HT1080 (cell line): ENCODE data around the gene WSB2. TPM values are rescaled to one million over a fixed set of nuclear protein-coding genes. Genes with fewer than 3 reads are reported as not detected.
"Not testable (repeated sequence)": the region's sequence is repeated elsewhere in the genome, so short reads cannot be mapped to it uniquely, and the experiment has no call there.

Experiments used
- DNase-seq: peaks from one replicate; pipeline ENCODE4 v3.0.0-alpha.2; 2015; ENCODE audit warnings: low read depth
- polyA plus RNA-seq, 2 experiments: library from polyadenylated mRNA; depleted of rRNA; stranded (reverse); fragments of >200 nt; gene quantifications; 2 replicates each; pipeline ENCODE4 v1.2.3, GENCODE V29; 2015
- total RNA-seq: library from RNA; depleted of rRNA; stranded (reverse); fragments of >200 nt; shearing (Covaris generic); gene quantifications from 2 replicates; pipeline ENCODE4 v1.2.3, GENCODE V29; 2014; rRNA removed

WSB2 gene
- 78.1 and 108 TPM in 2 replicates for total RNA-seq
- polyA plus RNA-seq (2015; cell fraction: cytosol; rRNA removed): 78.4 and 80.0 TPM in 2 replicates
- 22.9 and 23.1 TPM in 2 replicates for polyA plus RNA-seq (2015; cell fraction: nucleus; rRNA removed)

DNA sequence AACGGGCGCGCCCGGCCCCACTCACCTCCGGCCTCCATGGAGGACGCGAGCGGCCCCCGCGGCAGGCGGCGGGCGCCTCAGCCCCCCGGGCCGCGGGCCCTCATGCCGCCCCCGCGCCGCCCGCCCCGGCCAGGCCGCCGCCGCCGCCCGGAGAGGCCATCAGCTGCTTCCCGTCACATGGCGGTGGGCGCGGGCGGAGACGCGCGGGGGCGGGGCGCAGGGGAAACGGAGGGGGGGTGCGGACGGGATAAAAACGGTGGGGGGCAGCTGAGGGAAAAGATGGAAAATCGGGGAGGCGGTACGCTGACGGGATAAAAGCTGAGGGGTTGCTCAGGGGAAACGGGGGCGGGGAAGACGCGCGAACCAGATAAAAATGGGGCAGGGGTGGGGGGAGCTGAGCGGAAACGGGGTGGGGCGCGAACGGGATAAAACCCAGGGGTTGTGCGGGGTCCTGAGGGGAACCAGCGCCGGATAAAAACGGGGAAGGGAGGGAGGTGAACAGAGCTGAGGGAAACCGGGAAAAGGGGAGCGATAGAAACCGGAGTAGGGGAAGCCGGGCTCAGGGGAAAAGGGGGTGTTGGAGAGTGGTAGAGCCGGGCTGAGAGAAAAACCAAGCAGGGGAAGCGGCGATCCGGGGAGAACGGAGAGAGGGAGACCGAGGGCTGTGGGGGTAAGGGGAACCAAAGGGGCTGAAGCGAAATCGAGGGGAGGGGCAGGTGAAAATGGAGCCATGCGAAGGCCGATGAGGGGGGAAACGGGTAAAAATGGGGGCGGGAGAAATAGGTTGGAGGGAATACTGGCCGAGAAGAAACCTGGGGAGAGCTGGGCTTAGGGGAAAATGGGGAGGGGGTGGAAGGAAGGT lies at the start of gene WSB2:
WSB2 (minus strand) TSS at position 169 of the 862 bp plus-strand sequence; CDS start at position 38, 131 bp downstream.
- DNase-seq: no peak

DNA sequence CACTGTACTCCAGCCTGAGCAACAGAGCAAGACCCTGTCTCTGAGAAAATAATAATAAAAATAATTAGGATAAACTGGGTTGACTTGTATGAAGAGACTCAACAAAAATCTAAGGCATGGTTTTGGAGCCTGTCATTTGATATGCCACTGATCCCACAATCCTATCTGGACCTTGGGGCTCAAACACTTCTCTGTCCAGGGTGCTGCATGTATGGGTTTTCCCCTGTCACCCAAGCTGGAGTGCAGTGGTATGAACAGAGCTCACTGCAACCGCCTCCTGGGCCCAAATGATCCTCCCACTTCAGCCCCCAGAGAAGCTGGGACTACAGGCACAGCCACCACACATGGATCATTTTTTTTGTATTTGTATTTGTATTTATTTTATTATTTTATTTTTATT lies 48.1 kb upstream of the WSB2 start:
- no peak for DNase-seq

DNA sequence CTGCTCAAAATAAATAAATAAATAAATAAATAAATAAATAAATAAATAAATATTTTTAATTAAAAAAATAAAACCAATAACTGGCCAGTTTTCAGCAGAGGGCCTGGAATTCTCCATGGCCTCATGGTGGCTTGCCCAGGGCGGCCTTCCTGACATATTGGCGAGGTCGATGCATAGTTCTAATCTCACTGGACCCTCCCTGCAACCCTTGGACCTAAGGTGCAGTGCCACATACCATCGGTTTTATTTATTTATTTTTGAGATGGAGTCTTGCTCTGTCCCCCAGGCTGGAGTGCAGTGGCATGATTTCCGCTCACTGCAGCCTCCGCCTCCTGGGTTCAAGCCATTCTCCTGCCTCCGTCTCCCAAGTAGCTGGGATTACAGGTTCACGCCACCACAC lies 46.7 kb upstream of the WSB2 start:
- no peak for DNase-seq

DNA sequence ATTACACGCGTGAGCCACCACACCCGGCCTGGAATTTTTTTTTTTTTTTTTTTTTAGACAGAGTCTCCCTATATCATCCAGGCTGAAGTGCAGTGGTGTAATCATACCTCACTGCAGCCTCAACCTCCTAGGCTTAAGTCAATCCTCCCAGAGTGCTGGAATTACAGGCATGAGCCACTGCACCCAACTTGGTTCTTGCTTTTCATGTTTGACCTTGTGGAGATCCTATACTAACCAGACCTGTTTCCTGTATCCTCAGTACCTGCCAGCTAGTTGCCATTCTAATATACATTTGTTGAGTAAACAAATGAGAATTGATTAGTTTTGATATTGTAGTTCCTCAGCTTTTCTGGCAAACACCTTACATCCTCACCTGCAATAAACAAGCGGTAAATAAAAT lies 46.0 kb upstream of the WSB2 start:
- DNase-seq: no peak

DNA sequence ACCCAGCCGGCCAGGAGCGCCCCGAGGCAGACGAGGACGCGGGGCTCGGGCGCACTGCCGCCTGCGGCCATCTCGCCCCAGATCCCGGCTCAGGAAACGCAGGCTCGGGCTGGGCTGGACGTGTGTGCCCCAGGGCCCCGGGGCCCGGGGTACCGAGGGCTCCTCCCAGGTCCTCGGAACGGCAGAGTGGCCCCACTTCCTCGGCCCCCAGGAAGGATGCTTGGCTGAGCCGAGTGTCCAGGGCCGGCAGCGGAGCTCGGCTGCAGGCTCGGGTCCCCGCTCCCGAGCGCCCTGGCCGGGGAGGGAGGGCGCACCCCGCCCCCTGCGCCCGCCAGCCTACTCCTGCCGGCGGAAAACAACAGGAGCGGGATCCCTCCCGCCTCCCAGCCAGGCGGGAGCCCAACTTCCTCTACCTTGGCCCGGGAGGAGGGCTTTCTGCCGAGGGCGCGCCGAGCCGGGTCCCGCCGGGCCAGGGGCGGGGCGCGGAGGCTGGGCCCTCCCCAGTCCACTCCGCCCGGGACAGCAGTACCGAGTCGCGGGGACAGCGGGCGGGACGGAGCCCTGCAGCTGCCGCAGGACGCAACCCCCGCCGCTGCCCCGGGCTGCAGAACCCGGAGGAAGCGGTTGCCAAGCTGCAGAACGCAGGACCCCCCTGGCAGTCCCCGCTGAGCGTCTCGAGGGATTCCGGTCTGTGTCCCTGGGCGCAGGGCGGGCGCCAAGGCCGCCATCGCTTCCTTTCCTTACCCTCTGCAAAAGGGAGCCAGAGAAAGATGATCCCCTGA lies 42.8 kb upstream of the WSB2 start, which contains the start of gene VSIG10:
VSIG10 (minus strand) TSS at position 411 of the 782 bp plus-strand sequence; CDS start at position 71, 340 bp downstream.
- peak; percentile 79 for DNase-seq

DNA sequence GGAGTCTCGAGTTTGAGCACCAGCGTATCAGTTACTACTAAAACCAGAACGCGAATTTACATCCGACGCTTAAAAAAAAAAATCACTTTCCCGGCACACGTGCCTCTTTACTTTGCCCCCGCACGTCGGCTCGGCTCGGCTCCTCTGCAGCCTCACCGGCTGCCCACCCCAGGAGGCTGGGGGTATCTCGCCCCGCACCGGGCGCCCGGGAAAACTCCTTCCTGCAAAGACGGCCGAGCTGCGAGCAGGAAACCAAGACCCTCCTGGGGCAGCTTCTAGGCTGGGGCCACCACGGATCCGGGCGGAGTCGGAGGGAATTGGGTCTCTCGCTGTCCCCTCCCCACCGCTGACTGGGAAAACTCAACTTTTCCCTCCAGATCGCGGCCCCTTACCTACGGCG lies 42.2 kb upstream of the WSB2 start:
- peak; percentile 30 for DNase-seq

DNA sequence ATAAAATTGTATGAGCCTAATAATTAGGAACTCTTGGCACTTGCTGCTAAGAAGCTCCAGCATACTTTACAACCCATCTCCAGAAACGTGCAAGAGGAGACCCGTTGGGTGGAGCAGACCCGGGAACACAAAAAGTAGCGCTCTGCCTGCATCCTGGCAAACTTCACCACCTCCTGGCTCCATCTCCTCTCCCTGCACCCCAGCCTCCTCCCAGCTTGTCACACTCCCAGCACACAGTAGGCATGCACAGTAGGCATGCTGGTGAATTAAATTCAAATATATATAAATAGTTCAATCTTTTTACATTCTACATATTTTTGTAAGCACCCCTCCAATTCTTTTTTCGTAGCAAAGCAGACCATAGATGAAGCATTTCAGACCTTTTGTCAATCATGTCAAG lies 41.6 kb upstream of the WSB2 start:
- no peak for DNase-seq

DNA sequence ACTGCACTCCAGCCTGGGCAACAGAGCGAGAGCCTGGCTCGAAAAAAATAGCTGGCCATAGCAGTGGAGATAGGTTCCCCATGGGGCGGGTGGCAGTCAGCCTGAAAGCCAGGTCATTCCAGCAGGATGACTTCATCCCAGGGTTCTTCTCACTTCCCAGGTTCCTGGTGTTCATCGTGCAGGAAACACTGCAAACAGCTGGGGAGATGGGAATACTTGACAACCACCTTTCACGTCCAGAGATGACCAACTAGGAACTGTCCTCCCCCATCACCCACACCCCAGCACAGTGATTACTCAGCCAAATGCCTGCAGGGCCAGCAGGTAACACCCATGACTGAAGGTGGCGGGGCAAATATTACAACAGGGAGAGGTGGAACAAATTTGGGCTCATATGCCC lies 41.1 kb upstream of the WSB2 start:
- peak; percentile 43 for DNase-seq

DNA sequence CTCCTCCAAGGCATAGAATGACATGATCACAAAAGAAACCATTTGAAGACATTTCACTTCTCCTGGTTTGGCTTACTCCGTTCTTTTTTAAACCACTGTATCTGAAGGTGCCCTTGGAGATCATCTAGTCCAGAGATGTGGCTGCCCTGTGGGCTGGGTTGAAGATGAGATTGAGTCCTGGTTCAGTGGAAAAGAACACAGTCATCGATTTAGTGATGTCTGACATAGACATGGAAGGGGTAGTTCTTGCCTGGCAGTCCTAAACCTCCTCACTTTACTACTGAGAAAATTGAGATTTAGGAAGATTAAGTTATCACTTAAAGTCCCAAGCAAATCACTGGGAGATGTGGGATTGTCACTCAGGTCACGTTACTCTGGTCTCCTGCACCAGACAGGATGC lies 40.1 kb upstream of the WSB2 start:
- no peak for DNase-seq

DNA sequence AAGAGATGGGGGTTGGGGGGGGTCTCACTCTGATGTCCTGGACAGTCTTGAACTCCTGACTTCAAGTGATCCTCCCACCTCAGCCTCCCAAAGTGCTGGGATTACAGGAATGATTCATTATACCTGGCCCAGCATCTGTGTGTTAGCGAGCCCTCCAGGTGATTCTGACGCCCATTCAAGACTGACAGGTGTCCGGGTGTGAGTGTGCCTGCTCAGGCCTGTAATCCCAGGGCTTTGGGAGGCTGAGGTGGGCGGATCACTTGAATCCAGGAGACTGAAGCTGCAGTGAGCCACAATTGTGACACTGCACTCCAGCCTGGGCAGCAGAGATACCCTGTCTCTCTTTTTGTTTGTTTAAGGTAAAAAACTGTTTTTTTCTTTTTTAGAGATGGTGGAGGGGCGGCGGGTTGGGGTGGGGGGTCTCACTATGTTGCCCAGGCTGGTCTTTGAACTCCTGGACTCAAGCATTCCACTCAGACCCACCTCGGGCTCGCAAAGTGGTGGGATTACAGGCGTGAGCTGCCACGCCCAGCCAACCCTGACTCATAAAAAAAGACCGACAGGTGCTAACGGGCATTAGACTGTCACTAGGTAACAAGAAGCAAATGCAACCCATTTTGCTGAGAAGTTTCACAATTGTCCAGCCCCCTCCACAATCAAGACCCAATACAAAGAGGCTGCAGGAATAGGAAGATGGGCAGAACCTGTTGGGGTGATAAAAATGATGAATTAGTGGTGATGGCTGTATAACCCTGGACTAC lies 38.1 kb upstream of the WSB2 start:
- no peak for DNase-seq

DNA sequence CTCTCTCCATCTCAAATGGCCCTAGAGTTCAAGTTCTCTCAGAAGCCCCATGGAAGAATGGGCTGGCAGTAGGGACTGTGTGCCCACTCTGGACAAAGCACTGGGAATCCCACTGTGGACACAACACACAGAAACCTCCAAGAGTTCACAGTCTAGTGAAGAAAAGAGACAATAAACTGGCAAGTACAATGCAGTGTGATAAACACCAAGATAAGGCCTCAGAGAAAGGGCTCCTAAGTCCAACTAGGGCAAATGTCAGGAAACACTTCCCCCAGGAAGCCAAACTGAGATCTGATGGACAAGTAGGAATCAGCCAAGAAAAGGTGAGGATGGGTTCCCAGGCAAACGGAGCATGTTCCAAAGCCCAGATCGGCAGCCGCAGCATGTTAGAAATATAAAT lies 37.4 kb upstream of the WSB2 start:
- no peak for DNase-seq

DNA sequence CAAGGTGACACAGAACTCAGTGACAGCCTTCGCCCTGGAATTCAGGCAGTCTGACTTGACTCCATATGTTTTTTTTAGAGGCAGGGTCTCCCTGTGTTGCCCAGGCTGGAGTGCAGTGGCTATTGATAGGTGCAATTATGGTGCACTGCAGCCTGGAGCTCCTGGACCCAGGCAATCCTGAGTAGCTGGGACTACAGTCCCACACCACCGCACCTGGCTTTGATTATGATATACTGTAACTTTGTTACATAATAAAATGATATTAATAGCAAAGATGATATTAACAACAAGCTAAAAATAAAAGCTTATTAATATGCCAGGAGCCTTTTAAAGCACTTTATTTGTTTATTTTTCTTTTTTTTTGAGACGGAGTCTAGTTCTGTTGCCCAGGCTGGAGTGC lies 33.1 kb upstream of the WSB2 start:
- DNase-seq: no peak

DNA sequence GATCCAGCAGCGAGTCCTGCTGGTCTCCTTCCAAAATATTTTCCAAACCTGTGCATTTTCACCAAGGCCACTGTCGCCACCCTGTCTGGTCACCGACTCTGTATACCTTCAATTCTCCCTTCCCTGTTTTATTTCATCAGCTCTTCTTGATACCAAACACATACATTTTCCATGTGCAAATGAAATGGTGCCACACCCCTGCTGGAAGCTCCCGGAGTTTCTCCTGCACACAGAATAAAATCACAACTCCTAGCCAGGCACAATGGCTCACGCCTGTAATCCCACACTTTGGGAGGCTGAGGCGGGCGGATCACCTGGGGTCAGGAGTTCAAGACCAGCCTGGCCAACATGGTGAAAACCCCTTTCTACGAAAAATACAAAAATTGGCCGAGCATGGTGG lies 28.8 kb upstream of the WSB2 start:
- DNase-seq: no peak

DNA sequence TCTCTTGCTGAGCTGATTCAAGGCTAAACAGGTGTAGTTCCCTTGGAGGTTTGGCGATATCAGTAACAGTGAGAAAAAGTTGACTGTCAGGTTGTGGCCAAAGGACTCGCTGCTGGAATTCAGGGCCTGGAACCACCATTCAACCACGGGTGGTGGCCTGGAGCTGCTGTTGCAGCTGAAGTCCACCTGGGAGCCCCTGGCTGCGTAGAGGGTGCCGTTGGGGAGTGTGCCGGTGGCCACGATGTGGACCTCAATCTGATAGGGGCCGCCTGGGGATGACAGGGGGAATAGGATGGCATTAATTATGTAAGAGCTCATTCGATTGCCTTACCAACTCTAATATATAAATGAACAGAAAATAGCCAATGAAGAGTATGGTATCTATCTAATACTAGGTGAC lies 21.2 kb upstream of the WSB2 start:
- no peak for DNase-seq

DNA sequence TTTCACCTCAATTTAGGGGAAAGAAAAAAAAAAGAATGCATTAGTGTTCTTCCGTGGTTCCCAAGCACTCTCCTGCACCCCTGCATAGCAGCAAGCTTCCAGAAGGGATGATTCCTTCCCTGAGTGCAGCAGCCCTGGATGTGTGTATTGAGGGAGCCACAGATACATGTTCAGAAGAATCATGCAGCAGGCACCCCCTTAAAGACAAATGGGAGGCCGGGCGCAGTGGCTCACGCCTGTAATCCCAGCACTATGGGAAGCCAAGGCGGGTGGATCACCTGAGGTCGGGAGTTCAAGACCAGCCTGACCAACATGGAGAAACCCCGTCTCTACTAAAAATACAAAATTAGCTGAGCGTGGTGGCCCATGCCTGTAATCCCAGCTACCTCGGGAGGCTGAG lies 20.5 kb upstream of the WSB2 start:
- not testable (repeated sequence) for DNase-seq

DNA sequence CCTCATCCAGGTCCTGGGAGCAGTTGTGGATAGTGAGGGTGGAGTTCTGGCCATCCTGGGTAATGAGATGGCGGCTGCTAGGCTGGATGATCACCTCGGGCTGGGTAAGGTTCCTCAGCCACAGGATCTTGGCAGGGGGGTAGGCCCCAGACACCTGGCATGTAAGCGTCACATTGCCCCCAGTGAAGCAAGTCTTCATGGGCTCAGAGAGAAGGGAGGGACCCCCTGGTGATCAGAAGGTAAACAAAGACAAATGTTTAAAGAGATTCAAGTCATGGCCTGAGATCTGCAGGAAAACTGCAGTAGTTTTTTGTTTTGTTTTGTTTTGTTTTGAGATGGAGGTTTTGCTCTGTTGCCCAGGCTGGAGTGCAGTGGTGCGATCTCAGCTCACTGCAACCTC lies 12.8 kb upstream of the WSB2 start:
- DNase-seq: no peak

DNA sequence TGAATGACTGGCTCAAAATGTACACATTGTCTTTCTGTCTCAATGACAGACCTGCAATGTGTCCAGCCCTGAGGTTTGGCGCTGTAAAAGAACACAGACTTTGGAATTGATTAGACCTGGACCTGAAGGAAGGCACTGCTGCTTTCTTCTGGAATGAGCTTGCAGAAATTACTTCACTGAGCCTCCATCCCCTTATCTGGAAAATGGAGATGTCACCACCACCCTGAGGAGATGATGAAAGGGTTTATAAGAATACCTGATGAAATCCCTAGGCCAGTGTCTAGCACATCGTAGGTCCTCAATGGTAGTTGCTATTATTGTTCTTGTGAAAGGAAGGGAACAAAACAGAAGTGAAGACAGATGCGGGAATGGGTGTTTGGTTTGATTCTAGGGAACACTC lies 9.7 kb upstream of the WSB2 start:
- no peak for DNase-seq

DNA sequence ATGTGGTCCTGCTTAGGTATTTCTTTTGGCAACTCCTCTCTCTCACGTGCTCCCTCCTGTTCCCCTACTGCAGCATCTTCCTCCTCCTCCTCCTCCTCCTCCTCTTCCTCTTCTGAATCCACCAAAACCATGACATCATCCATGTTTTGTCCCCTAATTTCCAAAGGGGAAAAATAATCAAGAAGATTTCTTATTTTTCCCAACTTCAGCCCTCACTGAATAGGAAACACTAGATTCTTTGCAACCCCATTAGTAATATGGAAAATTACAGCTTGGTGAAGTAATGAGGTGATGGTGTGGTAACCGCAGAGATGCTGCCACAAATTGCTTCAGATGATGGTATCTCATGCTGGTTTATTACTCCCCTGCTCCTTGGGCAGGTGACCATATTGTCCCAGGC lies 7.5 kb upstream of the WSB2 start:
- DNase-seq: no peak

DNA sequence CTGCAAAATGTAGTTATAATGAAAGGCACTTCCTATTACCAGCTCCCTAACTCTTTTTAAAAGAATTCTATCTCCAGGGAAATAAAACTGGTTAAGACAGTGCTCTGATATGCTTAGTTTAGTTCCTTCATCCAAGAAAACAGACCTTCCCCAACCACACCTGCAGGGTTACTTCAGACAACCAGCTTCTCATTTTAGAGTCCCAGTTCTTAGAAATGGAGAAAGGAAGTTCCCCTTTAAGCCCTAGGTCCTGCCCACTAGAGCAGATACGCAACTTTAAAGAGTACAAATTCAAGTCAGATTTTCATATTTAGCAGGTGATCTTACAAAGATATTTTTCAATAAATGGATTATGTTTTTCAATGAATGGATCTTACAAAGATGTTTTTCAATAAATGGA lies 4.4 kb upstream of the WSB2 start:
- DNase-seq: no peak

DNA sequence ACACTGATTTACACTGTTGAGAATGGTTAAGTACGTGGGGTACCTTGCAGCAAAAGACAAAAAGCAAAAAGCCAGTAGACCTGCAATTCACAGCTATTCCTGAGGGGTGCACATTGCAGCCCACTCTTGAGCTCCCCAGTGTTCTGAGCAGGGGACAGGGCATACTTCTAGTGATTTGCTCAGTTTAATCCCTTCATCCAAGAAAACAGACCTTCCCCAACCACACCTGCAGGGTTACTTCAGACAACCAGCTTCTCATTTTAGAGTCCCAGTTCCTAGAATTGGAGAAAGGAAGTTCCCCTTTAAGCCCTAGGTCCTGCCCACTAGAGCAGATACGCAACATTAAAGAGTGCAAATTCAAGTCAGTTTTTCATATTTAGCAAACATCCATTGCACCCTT lies 3.6 kb upstream of the WSB2 start:
- no peak for DNase-seq

DNA sequence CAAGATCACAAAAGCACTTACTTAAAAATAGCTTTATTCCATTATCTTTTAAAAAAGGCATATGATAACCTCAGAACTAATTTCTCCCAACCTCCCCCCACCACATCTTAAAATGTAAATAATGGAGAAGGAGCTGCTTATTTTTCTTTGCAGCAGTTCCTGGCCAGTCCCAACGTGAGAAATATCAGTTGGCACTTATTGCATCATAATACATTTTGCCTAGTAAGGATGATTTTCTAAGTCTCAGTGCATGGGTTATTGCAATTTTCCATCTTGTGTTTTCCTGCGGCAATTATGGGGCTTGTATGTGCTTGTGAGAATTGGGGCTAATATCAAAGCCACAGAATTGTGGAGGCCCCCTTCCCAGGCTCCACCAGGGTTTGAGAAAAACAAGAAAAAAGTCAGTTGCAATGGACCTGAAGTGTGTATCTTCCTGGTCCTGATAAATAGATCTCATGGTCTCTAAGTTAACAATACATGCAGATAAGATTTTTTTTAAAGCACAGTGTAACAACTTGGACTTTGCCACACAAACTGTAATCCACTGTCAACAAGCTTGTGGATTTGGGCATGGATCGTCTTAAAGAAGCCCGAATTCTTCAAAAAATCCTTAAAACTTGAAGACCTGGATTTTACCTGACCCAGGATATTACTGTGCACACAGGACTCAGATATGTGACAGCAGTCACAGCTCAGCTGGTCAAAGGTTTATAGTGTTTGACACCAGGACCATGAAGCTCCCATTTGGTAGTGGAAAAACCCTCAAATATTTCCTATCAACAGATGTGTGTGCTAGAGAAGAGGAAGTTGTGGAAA lies 2.8 kb upstream of the WSB2 start:
- DNase-seq: no peak
